Gastrocnemius medialis (tissue), 4 donors: ENCODE data around the gene LRRC74A.

Experiments
- POLR2A ChIP-seq, 2 donors: fragments of 450-650 bp; IDR thresholded peaks; one replicate each; pipeline ENCODE4 v1.6.1; 2017; ENCODE audit warnings: antibody characterized with exemption in 2 of 2, mild to moderate bottlenecking in 2 of 2, moderate library complexity in 2 of 2
- TF ChIP-seq, protein P1 (sequence below), 5 experiments: fragments of 450-650 bp in 3 of 5; fragments of 200-600 bp in 2 of 5; sonication (generic) in 2 of 5; IDR thresholded peaks in 4 of 5; conservative IDR thresholded peaks in 1 of 5; 1 replicate in 4 of 5; 2 replicates in 1 of 5; pipeline ENCODE4 v1.5.1; 2016 to 2019; ENCODE audit warnings: antibody characterized with exemption in 5 of 5, mild to moderate bottlenecking in 3 of 5, moderate library complexity in 3 of 5

DNA sequence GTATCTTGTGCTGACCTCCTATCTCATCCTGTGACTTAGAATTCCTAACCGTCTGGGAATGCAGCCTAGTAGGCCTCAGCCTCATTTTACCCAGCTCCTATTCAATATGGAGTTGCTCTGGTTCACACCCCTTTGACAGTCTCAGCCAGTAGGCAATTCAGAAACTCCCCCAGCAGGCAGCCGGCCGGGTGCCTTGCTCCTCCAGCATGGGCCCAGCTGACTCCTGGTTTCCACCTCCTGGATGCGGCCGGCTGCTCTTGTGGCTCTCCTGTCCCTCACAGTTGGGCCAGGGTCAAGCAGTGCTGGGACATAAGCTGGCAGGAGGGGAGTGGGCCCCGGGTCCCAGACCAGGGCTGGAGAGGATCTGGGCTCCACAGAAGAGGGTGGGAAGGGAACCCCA, 58.2 kb downstream of the LRRC74A start:
- no peak for TF ChIP-seq POLR2A (IDR thresholded peaks at IDR 0.05)
- TF ChIP-seq, protein P1, sequence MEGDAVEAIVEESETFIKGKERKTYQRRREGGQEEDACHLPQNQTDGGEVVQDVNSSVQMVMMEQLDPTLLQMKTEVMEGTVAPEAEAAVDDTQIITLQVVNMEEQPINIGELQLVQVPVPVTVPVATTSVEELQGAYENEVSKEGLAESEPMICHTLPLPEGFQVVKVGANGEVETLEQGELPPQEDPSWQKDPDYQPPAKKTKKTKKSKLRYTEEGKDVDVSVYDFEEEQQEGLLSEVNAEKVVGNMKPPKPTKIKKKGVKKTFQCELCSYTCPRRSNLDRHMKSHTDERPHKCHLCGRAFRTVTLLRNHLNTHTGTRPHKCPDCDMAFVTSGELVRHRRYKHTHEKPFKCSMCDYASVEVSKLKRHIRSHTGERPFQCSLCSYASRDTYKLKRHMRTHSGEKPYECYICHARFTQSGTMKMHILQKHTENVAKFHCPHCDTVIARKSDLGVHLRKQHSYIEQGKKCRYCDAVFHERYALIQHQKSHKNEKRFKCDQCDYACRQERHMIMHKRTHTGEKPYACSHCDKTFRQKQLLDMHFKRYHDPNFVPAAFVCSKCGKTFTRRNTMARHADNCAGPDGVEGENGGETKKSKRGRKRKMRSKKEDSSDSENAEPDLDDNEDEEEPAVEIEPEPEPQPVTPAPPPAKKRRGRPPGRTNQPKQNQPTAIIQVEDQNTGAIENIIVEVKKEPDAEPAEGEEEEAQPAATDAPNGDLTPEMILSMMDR (IDR thresholded peaks at IDR 0.05 in 4 of 5, conservative IDR thresholded peaks at IDR 0.05 in 1 of 5) = no peak
